ENCODE measurements around the gene PPEF2.

PPEF2 gene

GRCh38 chr4:75902352-75902751 lies at the start of gene PPEF2:
Gene PPEF2, minus strand, starts transcription at chr4:75902452. Its CDS starts 6,127 bp downstream, at chr4:75896325.
- no peaks in the 10 kb centered on the region for H3K9me3 ChIP-seq
- no peaks in the 10 kb centered on the region for H3K27me3 ChIP-seq
- no peak within 1 kb of the TSS for H3K4me3 ChIP-seq (ENCODE audit: low read depth in 1 of 2, low read length in 1 of 2)
- peaks cover 8 to 12% of the 10 kb centered on the region in 2 experiments for H3K4me1 ChIP-seq (ENCODE audit: control insufficient read depth in 1 of 2, insufficient read depth in 1 of 2, low read depth in 1 of 2, low read length in 1 of 2)
- H3K27ac ChIP-seq, result peak within 1 kb of the TSS; percentile 84
- no peaks in the 10 kb centered on the region for H3K36me3 ChIP-seq
- TF ChIP-seq CTCF (IDR thresholded peaks at IDR 0.05), result no peak

GRCh38 chr4:75950213-75950815 lies 48.1 kb upstream of the PPEF2 start:
- TF ChIP-seq CTCF (IDR thresholded peaks at IDR 0.05), result no peak
- Histone ChIP-seq H3K4me3 (ENCODE audit: low read depth in 1 of 2, low read length in 1 of 2) (no peak overlapping the region), H3K9me3 (no peaks in the 10 kb centered on the region), H3K27ac (no peak overlapping the region), H3K4me1 (ENCODE audit: control insufficient read depth in 1 of 2, insufficient read depth in 1 of 2, low read depth in 1 of 2, low read length in 1 of 2) (no peaks in the 10 kb centered on the region), H3K36me3 (peaks cover 58% of the 10 kb centered on the region), H3K27me3 (no peaks in the 10 kb centered on the region)

GRCh38 chr4:75948822-75949444 lies 46.7 kb upstream of the PPEF2 start:
- H3K36me3 ChIP-seq, result peaks cover 46% of the 10 kb centered on the region

GRCh38 chr4:75940692-75941253 lies 38.5 kb upstream of the PPEF2 start, which contains the start of gene NAAA:
Gene NAAA, minus strand, starts transcription at chr4:75941013. Its CDS starts 64 bp downstream, at chr4:75940949.
- Histone ChIP-seq H3K4me1 (ENCODE audit: control insufficient read depth in 1 of 2, insufficient read depth in 1 of 2, low read depth in 1 of 2, low read length in 1 of 2) (peaks cover 9 to 13% of the 10 kb centered on the region in 2 experiments), H3K27ac (peak within 1 kb of the TSS; percentile 67), H3K4me3 (ENCODE audit: low read depth in 1 of 2, low read length in 1 of 2) (peak within 1 kb of the TSS; percentile 81 to 90), H3K9me3 (no peaks in the 10 kb centered on the region), H3K27me3 (peaks cover 37% of the 10 kb centered on the region), H3K36me3 (no peaks in the 10 kb centered on the region)
- peak; percentile 30 for TF ChIP-seq CTCF (IDR thresholded peaks at IDR 0.05)

More at GRCh38 chr4:75948822-75949444, 46.7 kb upstream of the PPEF2 start:
- H3K4me3 ChIP-seq (ENCODE audit: low read depth in 1 of 2, low read length in 1 of 2), result no peak overlapping the region
- H3K9me3 ChIP-seq, result no peaks in the 10 kb centered on the region
- no peak overlapping the region for H3K27ac ChIP-seq
- H3K4me1 ChIP-seq (ENCODE audit: control insufficient read depth in 1 of 2, insufficient read depth in 1 of 2, low read depth in 1 of 2, low read length in 1 of 2), result no peaks in the 10 kb centered on the region
- TF ChIP-seq CTCF (IDR thresholded peaks at IDR 0.05), result no peak
- no peaks in the 10 kb centered on the region for H3K27me3 ChIP-seq

GRCh38 chr4:75939890-75940691 lies 37.8 kb upstream of the PPEF2 start:
- peaks cover 9 to 13% of the 10 kb centered on the region in 2 experiments for H3K4me1 ChIP-seq (ENCODE audit: control insufficient read depth in 1 of 2, insufficient read depth in 1 of 2, low read depth in 1 of 2, low read length in 1 of 2)
- peak overlapping the region; percentile 67 for H3K27ac ChIP-seq
- TF ChIP-seq CTCF (IDR thresholded peaks at IDR 0.05), result no peak
- peak overlapping the region; percentile 81 to 90 for H3K4me3 ChIP-seq (ENCODE audit: low read depth in 1 of 2, low read length in 1 of 2)
- H3K27me3 ChIP-seq, result peaks cover 37% of the 10 kb centered on the region
- no peaks in the 10 kb centered on the region for H3K9me3 ChIP-seq
- H3K36me3 ChIP-seq, result no peaks in the 10 kb centered on the region
